Fibroblast of pulmonary artery (primary cell): ENCODE data around the gene GTF3C5.

ENCODE experiments used
- DNase-seq: peaks from one replicate; pipeline ENCODE4 v3.0.0-alpha.2; 2010; ENCODE audit warnings: low read depth
- H3K4me3 ChIP-seq: replicated peaks from 2 replicates; pipeline ENCODE4 v1.5.1; 2011; ENCODE audit warnings: low read depth, mild to moderate bottlenecking, control low read depth, low read length, moderate library complexity
- TF ChIP-seq, protein P1 (sequence below): IDR thresholded peaks from 2 replicates; pipeline ENCODE4 v1.5.1; 2011; ENCODE audit warnings: mild to moderate bottlenecking, control low read depth, low read length, inconsistent platforms; ENCODE audit errors: missing control alignments

The GTF3C5 gene

DNA sequence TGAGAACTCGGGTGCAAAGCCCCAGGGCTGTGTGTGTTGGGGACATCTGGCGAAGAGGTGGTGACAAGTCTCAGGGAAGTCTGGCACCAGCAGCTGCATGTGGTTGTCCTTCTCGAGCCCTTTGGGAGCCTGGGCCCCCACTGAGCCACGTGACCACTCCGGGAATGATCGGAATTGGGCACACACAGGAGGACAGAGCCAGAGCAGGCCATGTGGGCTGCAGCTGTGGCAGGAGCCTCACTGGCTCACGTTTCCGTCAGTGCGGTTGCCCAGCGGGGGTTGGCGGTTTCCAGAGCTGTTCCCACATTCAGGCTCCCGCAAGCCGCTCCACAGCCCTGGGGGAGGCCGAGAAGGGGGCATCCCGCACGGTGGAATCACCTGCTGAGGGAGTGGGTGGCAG is 24.2 kb downstream of the GTF3C5 start:
- TF ChIP-seq, protein P1, sequence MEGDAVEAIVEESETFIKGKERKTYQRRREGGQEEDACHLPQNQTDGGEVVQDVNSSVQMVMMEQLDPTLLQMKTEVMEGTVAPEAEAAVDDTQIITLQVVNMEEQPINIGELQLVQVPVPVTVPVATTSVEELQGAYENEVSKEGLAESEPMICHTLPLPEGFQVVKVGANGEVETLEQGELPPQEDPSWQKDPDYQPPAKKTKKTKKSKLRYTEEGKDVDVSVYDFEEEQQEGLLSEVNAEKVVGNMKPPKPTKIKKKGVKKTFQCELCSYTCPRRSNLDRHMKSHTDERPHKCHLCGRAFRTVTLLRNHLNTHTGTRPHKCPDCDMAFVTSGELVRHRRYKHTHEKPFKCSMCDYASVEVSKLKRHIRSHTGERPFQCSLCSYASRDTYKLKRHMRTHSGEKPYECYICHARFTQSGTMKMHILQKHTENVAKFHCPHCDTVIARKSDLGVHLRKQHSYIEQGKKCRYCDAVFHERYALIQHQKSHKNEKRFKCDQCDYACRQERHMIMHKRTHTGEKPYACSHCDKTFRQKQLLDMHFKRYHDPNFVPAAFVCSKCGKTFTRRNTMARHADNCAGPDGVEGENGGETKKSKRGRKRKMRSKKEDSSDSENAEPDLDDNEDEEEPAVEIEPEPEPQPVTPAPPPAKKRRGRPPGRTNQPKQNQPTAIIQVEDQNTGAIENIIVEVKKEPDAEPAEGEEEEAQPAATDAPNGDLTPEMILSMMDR = no peak
- DNase-seq = no peak
- no peak overlapping the region for H3K4me3 ChIP-seq

DNA sequence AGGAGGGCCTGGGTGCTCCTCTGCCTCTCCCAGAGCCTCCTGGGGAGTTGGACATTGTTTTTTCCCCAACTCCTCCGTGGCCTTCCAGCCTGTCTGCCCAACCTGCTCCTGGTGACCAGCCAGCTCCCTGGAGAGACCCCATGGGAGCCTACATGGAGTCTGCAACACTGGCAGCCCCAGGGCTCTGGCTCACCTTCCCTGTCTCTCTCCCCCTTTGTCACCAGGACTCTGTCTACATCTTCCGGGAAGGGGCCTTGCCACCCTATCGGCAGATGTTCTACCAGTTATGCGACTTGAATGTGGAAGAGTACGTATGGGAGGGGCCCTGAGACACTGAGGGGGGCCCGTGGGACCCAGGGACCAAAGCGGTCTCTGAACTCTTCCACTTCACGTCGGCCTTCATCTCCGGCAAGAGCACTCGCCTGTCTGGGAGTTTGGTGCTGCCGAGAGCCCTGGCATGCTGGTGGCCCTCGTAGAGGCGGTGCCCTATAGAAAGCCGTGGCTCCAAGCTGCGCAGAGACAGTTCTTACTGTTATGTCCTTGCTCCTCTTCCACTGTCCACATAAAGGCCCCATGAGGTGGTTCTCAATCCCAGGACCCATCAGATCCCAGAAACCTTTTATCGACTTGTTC is 25.1 kb downstream of the GTF3C5 start:
- no peak for DNase-seq
- no peak overlapping the region for H3K4me3 ChIP-seq
- TF ChIP-seq, protein P1 = no peak

DNA sequence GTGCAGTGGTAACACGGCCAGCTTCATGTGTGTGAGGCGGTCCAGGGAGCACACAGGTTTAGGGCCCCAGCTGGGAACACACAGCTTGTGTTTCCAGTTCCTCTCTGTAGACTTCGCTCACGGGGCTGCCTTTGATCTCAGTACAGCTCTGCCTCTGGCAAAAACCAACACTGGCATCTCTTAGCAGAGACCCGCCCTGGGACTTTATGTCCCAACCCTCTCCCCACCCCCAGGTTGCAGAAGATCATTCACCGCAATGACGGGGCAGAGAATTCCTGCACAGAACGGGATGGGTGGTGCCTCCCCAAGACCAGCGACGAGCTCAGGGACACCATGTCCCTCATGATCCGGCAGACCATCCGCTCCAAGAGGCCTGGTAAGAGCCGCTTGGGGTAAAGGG is 25.7 kb downstream of the GTF3C5 start:
- TF ChIP-seq, protein P1 = no peak
- no peak for DNase-seq
- H3K4me3 ChIP-seq = no peak overlapping the region

DNA sequence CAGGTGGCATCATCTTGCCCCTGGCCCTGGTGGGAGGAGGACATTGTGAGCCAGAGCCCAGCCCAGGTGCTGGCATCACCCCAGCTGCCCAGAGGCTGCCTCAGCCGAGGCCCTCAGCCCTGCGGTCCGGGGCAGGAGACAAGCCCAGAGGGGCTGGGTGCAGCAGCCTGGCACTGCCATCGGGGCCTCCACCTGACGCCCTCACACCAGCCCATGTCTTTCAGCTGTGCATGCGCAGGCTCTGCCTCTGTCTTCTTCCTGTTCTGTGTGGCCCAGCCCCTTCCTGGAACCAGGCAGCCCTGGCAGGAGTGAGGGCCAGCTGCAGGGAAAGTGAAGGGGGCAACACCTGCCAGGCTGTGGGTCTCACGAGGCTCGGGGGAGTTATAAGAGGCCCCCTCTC is 26.2 kb downstream of the GTF3C5 start:
- no peak for DNase-seq
- TF ChIP-seq, protein P1 = no peak
- no peak overlapping the region for H3K4me3 ChIP-seq

DNA sequence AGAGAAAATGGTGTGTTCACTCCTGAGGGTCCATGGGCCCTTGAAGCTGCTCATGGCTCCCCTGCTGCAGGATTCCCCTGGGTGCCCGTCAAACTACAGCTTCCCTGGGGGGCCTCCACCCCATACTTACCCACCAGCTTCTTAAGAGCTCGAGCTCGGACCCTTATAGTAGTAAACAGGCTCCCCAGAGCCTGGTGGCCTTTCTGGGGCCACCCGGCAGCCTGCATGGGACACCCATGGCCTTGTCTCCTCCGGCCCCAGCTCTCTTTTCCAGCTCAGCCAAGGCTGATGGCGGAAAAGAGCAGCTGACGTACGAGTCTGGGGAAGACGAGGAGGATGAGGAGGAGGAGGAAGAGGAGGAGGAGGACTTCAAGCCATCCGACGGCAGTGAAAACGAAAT is 26.8 kb downstream of the GTF3C5 start:
- TF ChIP-seq, protein P1 = no peak
- no peak for DNase-seq
- no peak overlapping the region for H3K4me3 ChIP-seq

DNA sequence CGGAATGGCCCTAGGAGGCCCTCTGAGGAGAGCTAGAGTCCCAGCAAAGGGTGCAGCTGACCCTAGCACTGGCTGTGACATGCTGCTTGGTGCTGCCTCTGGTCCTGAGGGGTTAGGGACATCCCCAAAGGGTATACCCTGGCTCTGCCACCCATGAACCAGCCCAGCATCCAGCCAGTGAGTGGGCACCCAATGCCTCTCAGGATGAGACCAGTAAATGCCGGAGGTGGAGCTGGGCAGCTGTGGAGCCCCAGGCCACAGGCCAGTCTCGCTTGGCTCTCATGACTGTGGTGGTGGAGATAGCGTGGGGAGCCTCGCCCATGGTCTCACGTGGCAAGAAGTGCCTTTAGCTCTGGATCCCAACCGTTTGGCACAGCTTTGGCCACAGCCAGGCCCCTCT is 27.3 kb downstream of the GTF3C5 start:
- no peak for DNase-seq
- TF ChIP-seq, protein P1 = no peak
- no peak overlapping the region for H3K4me3 ChIP-seq
